Activated gamma-delta T cell treated with Interleukin-2 at 50 U/mL for 16 hours (primary cell): ENCODE measurements around the gene MDFIC.

Experiments
- DNase-seq: peaks from one replicate; pipeline ENCODE4 v3.0.0-alpha.2; 2020

Gene MDFIC

DNA sequence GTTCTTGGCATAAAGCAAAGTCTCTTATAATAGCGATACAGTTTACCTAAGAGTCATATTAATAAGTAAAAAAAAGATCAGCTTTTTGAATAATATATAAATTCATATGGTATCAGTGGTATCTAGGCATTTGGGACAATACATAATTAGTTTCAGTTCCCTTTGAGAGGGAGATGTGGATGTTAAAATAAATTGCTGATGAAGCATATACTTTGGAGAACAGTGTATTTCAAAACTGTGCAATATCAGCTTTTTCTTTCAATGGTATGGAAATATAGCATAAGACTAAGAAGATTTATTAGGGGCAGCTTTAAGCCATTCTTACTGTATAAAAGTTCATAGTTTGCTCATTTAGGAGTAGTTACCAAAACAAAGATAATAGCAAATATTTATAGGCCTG lies 35.5 kb downstream of the MDFIC start:
- no peak for DNase-seq

DNA sequence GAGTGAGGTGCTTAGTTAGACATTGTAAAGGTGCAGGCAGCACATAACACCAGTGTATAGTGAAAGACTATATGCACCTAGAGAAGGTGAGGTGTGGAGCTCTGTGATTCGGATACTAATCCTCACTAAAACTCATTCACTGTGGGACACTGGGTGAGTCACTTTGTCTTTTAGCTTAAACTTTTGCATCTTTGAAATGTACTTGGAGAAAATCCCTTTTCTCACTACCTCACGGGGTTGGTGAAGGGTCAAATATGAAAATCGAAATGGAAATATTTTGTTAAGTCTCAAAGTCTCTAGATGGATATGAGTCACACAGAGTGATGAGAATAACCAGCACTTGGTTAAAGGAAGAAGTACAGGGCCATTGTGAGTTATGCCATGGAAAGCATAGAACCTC lies 38.0 kb downstream of the MDFIC start:
- no peak for DNase-seq

DNA sequence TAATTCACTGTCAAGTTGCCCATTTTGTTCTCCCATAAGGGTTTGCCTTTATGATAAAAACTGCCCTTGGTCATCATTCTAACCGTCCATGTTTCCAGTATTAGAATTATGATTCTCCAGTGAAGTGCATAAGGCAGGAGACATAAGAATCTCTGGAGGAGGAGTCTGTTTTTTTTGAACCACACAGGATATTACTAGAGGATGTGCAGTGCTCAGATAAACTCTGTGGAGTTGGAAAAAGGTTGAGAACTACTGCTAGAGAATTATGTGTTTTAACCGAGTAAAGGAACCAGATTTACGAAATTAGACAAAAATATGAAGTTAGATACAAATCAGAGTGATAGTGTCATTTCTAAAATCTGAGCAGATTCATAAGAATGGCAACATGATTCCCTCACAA lies 40.5 kb downstream of the MDFIC start:
- DNase-seq: no peak

DNA sequence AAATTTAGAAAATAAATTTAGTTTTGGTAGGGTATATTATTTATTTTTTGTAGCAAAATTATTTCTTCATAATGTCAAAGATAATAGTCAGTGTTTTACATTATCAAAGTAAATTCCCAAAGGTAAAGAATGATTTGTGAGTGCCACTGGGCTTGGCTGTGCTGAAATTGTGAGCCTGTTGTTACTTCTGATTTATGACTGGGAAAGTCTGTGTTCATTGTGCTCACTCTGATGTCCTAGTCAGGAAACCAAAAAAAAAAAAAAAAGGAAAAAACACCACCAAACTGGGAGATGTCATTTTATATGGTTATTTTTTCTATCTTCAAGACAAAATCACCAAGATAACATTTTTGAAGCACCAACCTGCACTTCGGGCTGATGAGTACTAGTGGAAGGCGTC lies 44.3 kb downstream of the MDFIC start:
- no peak for DNase-seq

DNA sequence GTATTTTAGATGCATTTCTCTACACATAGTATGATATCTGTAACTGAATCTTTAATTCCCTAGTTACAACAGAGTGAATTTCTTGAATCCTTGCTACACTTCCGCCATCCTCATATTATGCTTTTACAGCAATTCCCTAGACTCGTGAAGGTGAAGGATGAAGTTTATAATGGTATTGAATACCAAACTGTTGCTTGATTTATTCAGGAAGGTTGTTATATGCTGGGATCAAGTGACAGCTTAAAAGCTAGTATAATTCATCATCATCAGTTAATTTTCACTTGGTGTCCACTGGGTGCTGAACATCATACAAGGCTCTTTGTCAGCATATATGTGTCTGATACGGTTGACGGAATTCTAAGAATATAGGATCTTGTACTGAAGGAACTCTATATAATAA lies 47.2 kb downstream of the MDFIC start:
- no peak for DNase-seq

DNA sequence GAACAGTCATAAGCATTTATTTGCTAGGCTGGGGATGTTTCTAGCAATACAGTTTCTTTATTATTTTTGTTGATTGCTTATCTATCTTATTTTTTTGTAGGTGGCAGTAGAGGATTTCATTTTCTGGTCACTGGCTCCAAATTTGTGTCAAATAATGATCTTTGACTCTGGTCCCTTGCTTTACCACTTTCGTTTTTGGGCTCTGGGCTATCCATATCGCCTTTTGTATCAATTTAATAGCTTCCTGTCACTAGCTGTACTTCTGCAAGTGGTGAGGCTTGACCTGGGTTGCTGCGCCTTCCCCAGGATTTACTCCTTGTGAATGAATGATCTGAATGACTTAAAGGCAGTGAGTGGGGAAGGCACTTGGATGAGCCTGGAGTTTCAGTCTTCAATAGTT lies 48.4 kb downstream of the MDFIC start:
- no peak for DNase-seq

DNA sequence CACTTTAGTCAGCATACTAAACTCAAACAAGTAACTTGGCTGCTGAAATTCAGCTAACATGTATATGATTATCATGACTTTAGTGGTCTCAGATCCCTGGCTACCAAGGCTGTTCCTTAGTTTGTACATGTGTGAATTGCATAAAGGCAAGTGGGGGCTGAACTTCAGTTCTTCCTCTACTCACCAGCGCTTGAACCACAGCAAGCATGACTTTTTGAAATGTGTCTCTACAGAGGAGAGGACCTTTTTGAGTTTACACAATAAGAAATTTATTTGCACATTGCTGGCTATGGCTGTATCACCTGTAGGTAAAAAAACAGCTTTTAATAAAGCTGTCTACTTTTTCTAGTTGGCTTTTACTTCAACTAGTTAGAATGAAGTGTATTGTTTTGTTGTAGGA lies 48.8 kb downstream of the MDFIC start:
- no peak for DNase-seq

DNA sequence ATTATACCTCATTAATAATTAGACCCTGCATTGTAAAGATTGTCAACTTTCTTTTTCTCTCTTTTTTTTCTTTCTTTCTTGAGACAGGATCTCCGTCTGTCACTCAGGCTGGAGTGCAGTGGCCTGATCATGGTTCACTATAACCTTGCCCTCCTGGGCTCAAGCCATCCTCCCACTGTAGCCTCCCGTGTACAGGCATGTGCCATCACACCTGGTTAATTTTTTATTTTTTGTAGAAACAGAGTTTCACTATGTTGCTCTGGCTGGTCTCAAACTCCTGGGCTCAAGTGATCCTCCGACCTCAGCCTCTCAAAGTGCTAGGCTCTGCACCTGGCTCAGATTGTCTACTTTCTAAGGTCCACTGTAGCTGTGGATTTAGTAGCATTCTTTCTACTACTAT lies 50.7 kb downstream of the MDFIC start:
- no peak for DNase-seq

DNA sequence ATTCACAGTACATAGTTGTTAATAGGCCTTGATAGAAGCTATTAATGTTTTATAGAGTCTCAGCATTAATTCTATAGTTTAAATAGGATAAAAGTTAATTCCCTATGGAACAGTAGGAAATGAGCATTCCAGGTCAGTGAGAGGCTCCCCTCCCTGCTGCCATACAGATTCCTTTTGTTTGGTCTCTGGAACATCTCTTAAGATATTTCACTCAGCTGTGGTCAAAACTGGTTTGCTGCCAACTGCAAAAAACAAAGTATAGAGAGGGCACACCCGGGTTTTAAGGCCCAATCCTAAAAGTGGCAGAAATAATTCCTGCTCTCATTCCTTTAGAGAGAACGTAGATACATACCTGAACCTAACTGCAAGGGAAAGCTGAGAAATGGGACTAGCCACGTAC lies 51.3 kb downstream of the MDFIC start:
- no peak for DNase-seq

DNA sequence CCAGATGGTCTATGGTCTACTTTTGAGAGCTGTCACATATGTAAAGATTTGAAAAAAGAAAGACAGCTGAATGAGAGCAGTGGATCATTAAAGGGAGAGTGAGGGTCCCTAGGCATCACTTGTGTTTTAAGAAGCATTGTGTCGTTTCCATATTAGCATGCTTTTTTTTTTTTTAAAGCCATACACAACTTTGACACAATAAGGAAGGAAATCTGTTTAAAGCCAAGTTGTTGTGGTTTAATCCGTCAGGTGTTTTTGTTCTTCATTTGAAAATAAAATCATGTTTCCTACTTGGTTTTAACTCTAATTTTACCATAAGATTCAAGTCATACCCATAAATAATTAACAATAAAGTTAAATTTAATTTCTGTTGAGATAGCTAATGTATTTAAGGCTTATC lies 53.5 kb downstream of the MDFIC start:
- no peak for DNase-seq

DNA sequence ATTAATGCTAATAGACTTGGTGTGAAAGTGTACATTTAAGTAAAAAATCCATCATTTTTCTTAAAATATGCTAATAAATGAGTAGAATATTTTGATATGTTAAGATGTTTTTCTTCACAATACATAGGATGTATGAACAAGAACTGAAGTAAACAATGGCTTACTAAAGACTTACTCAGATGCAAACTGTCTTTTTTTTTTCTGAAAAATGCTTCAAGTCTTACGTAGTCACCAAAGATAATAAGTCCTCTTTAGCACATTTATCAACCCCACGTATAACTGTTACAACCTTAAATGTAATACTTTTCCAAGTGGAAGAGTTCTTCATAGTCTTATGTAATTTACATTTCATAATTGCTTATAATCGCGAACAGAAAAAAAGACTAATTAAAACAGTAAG lies 54.8 kb downstream of the MDFIC start:
- DNase-seq: no peak

DNA sequence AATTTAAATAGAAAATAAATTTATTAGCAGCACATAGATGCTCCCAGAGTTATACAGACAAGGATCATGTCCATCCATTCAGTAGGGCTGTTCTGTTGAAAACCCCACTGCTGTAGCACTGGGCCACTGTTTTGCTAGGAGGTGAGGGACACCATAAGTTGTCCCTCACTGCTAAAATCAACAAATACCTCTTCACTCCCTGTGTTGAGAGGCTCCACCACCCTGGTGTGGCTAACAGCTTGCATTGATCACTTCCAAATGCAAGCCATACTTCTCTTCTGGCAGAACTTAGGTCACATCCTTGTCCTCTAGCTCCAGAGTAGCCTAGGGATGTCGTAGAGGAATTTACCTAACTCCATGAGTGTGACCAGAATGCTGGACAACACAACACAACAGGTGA lies 55.4 kb downstream of the MDFIC start:
- no peak for DNase-seq

DNA sequence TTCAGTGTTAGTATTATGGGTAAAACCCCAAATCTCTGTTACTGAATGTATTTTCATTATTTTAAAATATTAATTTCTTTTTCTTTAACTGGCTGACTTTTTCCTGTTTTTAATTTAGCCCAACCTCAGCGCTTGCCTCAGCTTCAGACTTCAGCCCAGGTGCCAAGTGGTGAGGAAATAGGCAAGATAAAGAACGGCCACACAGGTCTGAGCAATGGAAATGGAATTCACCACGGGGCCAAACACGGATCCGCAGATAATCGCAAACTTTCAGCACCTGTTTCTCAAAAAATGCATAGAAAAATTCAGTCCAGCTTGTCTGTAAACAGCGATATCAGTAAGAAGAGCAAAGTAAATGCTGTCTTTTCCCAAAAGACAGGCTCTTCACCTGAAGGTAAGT lies 57.5 kb downstream of the MDFIC start:
- no peak for DNase-seq

DNA sequence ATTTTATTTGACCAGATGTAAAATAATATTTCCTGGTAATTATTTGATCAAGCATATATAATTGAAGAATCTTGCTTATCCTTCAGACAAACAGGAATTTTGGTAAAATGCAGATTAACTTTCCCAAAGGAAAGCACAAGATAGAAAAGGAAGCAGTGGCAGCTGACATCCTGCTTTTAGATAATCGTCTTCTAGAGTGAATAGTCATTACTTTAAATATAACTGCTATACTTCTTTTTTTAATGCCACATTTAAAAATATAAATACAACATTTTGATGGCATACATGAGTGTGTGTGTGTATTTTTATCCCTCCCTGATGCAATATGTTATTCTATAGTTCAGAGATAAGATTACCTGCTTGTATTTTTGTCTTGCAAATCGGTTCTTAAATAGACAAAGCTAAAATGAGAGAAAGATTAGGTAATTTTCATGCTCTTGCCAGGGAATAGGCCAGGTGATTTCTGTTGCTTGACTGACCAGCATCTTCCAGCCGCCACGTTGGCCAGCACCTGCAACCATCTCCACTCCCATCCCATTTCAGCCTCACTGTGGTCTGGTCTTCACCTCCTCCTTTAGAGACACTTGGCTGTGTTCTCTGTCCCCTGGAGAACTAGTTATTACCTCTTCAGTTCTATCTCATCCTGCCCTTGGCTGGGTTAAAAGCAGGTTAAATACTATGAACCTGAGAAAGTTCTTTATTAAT lies 58.1 kb downstream of the MDFIC start:
- DNase-seq: no peak

DNA sequence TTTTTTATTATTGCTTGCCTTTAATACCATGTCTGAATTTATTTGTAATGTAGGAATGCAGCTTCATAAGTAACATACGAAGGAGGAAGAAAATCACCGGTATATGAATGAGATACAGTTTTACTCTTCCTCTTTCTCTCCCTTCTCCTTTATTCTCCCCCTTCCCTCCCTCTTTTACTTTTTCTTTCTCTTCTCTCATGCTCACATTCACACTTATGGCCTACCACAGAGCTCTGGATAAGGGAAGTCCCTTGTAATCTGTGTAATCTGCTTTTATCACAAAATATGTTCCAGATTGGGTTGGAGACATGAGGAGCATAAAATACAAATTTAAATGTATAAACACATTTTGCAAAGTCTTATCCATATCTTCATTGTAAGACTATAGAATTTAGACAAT lies 59.4 kb downstream of the MDFIC start:
- no peak for DNase-seq

DNA sequence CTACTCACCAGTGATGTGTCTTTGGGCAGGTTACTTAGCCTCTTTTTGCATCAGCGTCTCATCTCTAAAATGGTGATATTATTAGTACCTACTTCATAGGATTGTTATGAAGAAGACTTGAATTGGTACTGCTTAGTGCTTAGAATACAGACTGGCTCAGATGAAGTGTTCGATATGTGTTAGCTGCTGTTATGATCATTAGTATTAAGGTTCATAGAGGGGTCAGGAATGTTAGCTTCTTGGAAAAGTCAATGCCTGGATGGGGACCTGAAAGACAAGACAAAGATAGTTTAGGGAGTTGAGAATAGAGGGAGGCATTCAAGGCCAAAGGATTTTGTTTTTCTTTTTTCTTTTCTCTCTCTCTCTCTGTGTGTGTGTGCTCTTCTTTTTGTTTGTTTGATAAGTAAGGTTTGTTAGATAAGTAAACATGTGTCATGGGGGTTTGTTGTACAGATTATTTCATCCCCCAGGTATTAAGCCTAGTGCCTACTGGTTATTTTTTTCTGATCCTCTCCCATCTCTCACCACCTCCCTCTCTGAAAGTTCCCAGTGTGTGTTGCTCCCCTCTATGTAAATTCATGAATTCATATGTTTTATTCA lies 63.3 kb downstream of the MDFIC start:
- DNase-seq: no peak

DNA sequence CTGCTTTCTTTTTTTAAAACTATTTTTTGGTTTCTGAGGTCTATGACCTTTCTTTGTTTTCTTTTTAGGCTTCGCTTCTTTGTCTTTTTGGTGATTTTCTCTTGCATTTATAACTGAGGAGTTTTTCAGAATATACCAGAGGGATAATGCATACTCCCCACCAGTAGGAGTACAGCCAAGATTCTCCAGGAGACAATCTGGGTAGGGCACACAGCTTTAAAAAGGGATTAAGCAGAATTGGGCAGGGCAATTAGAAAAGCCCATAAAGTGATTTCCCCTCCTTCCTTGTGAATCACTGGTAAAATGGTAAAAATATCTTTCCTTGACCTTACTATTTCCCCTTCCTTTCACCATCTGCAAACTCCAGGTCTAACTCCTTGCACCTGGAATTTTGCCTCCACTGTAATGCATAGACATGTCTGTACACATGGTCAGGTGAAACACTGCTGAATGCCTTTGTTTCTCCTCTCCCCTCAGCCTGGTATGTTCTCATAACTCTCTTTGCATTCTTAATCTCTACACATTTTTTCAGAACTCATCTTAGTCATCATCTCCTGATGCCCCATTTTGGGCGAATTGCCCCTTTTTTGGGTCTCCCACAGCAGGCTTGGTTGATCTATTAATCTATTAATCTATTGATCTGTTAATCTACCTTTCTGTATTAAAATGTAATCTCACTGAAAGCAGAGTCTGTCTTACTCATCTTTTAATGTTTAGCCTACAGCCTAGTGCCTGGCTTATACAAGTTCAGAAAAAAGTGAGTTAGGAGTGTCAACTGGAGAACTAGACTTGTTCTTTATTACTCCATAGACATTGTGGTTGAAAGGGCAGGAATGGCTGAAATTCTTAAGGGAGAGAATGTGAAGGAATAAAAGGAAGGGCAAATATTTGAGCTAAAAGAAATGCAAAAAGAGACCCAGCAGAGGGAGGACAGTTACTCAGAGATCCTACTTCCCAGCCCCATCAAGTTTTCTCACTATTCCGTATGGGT lies 64.6 kb downstream of the MDFIC start:
- DNase-seq: no peak

DNA sequence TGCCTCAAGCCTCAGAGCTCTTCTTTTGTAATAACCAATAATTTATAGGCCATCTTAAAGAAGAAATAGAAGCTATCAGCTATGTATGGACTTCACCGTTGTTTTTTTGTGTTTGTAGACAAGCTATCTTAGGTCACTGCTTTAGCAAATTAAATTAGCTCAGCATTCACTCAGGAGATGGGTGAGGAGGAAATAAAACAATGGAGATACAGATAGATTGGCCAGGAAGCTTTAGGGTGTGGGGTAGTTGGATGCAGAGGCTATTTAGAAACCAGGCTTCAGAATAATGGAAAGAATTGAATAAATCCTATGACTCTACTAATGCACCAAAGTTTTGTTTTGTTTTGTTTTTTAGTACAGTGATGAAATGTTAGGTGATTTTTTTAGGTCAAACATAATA lies 66.1 kb downstream of the MDFIC start:
- DNase-seq: no peak

DNA sequence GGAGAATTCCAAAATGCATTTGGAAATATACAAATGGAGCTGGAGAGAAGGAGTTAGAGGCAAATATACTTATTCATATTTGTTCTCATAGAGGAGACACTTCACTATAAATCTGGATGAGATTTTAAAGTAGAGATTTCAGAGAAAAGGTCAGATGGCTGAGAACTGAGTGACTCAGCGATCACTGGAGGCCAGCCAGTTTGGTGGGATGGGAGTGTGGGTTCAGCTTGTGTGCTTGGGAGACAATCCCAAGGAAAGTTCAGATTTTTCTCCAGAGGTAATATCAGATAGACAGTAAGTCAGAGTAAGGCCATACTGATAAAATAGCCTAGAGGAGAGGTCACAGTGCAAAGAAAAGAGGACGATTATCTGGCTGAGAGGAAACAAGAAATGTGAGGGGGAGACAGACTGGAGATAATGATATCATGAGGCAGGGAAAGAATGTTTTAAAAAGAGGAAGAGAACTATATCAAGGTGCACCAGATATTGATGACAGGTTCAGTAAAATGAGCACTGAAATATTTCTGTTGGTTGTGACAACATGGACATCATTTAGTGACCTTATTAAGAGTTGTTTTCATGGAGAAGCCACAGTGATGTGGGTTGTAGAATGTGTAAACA lies 67.0 kb downstream of the MDFIC start:
- DNase-seq: no peak

DNA sequence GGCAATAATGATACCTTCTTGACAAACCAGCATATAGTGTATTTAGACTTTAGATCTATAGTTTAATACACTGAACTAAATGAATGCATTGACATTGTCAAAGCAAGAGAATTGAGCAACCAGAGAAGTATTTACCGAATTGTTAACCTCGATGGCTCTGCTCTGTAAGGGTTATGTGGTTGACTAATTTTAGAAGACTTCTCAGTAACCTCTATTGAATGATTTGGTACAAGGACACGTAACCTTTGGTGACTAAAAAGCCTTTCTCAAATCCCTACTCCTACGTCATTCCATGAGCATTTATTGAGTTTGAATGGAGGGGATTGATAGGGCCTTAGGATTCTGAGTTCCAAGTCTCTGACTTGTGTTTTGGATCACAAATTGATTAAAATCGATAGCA lies 67.6 kb downstream of the MDFIC start:
- no peak for DNase-seq

DNA sequence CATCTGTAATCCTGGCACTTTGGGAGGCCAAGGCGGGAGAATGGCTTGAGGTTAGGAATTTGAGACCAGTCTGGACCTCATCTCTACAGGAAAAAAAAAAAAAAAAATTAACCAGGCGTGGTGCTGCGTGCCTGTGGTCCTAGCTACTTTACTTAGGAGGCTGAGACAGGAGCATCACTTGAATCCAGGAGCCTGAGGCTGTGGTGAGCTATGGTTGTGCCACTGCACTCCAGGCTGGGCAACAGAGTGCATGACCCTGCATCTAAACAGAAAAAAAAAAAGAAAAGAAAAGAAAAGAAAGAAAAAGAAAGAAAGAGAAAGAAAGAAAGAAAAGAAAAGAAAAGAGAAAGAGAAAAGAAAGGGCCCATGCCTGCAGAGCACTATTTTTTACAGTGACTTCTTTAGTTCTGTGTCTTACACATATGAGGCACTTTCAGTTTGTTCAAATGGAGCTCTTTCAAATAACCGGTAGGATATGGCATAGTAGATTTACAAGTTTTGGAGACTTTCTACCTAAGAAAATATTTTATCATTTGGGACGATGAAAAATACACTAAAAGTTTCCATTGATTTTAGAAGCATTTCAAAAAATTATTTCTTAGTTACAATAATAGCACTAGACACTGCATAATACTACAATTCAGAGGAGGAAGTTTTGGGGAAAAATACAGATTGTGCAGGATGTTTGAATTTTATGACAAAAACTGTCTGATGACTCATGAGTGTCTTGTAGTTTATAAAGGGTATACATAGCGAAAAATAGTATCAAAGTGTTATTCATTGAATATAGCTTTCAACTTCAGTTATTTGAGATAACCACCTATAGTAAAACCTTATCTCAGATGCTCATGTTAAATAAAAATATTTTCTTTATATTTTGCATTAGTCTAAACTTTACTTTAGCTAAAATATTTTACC lies 75.9 kb downstream of the MDFIC start:
- DNase-seq: no peak

DNA sequence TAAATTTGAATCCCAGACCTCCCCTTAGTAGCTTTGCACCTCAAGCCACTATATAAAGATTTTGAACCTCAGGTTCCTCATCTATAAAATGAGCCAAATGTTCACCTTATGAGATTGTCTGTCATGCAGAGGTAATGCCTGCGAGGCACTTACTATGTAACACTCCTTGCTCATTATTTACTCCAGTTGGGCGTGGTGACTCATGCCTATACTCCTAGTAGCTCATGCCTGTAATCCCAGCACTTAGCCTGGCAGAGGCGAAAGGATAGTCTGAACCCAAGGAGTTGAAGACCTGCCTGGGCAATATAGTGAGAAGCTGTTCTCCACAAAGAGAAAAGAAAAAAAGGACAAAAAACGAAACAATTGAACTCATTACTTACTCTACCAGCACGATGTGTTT lies 82.2 kb downstream of the MDFIC start:
- no peak for DNase-seq
